NOMO-1 treated with DMSO at 0.1 percent for 48 hours (cell line): ENCODE measurements around the gene CCDC74A.
"Not testable (repeated sequence)": the region's sequence is repeated elsewhere in the genome, so short reads cannot be mapped to it uniquely, and the experiment has no call there.

Experiments
- DNase-seq: peaks from one replicate; lab custom pipeline; 2025; ENCODE audit not compliant: unreplicated experiment; lab: John Stamatoyannopoulos, UW

The CCDC74A gene

DNA sequence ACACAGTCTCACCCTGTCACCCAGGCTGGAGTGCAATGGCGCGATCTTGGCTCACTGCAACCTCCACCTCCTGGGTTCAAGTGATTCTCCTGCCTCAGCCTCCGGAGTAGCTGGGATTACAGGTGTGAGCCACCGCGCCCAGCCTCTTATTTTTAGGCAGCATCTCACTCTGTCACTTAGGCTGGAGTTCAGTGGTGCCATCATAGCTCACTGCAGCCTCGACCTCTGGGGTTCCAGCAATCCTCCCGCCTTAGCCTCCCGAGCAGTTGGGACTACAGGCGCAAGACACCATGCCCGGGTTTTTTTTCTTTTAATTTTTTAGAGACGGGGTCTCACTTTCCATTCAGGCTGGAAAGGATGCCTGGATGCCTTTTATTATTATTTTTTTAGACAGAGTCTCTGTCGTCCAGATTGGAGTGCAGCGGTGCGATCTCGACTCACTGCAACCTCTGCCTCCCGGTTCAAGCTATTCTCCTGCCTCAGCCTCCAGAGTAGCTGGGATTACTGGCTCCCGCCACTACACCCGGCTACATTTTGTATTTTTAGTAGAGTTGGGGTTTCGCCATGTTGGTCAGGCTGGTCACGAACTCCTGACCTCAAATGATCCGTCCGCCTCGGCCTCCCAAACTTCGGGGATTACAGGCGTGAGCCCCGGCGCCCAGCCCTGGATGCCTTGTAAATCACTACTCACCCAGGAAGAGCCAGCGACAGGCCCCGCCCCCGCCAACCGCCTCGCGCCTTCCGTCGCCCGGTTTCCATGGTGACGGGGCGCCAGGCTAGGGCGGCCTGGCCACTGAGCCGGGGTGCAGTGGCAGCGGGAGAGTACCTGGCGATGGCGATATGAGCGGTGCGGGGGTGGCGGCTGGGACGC, at the start of gene CCDC74A:
Gene CCDC74A (plus strand): TSS at position 758 of the 871 bp plus-strand sequence. CDS start 83 bp downstream, at position 841.
- DNase-seq = not testable (repeated sequence)

GRCh38 chr2:131478074-131478849, 49.4 kb upstream of the CCDC74A start:
- not testable (repeated sequence) for DNase-seq

DNA sequence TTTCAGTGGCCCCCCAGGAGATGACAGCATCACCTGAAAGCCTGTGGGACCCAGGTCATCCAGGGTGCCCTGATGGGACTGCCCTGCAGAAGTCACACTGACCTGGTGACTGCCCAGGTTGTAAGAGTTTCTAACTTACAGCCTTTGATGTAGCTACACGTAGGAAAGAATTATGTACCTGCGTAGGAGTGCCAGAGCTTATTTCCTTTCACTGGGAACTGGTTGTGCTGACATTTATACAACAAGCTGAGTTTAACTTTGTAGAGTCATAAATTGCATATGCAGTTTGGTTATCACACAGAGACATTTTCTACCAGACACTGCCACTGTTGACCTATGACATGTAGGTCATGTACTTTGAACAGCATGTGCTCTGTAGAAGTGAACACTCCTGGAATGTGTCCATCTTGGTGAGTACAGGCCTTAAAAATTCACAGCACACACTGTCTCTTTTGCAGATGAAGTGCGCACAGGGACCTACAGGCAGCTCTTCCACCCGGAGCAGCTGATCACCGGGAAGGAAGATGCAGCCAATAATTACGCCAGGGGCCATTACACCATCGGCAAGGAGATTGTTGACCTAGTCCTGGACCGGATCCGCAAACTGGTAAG, 48.7 kb upstream of the CCDC74A start:
- not testable (repeated sequence) for DNase-seq

DNA sequence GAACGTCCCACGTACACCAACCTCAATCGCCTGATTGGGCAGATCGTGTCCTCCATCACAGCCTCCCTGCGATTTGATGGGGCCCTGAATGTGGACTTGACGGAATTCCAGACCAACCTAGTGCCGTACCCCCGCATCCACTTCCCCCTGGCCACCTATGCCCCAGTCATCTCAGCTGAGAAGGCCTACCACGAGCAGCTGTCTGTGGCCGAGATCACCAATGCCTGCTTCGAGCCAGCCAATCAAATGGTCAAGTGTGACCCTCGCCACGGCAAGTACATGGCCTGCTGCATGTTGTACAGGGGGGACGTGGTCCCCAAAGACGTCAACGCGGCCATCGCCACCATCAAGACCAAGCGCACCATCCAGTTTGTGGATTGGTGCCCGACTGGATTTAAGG, 47.3 kb upstream of the CCDC74A start:
- not testable (repeated sequence) for DNase-seq

DNA sequence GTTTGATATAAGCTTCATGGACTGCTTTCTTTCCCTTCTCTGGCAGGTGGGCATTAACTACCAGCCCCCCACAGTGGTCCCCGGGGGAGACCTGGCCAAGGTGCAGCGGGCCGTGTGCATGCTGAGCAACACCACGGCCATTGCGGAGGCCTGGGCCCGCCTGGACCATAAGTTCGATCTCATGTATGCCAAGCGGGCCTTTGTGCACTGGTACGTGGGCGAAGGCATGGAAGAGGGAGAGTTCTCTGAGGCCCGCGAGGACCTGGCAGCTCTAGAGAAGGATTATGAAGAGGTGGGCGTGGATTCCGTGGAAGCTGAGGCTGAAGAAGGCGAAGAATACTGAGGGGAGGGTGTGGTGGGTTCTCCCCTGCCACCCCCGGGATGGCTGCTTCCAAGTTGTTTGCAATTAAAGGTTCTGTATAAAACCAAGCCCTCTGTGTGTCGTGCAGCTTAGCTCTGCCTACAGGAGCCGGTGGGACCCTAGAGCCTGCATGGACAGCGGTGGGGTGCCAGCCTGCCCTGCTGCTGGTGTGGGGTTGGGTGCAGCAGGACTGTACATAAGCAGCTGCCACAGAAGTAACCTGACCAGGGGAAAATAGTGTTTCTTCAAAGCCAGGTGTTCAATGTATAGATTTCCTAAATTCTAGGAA, 45.1 kb upstream of the CCDC74A start:
- DNase-seq = not testable (repeated sequence)

DNA sequence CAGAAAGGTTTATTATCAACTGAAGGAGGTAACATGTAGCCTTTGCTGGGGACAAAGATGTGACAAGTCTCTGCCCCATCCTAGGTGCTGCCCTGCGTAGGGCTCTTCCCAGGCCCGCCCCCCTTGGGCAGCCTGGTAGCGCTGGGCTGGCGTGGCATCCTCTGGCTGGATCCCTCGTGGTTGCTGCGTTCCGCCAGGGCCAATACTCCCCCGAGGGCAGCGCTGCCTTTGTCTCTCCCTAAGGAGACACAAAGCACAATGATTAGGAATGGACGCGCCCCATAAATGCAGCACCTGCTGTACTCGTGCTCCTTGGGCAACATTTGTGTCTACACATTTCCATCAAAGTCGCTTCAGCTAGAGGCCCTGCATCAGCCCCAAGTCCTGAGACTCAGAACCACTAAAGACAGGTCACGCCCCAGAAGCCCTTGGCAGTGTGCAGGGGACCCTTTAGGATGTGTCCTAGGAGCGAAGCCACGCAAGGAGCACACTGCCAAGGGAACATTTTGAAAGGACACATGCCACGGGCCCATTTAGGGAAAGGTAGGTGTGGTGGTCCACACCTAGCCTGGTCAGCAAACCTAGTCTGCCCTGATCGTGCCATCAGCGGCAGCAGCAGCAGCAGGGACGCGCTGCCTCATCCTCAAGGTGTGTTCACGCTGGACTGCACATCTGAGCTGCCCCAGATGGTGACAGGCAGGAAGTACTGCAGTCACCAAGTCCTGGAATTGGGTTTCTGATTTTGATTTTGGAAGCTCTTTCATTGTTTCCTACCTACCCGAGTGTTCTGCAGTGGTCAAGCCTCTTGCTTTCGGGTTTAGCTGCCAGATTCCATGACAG, 43.5 kb upstream of the CCDC74A start:
- DNase-seq = not testable (repeated sequence)

- not testable (repeated sequence) for DNase-seq
Observed at GRCh38 chr2:131484906-131485460, 42.7 kb upstream of the CCDC74A start.

- not testable (repeated sequence) for DNase-seq
Observed at GRCh38 chr2:131486201-131486902, 41.3 kb upstream of the CCDC74A start.

DNA sequence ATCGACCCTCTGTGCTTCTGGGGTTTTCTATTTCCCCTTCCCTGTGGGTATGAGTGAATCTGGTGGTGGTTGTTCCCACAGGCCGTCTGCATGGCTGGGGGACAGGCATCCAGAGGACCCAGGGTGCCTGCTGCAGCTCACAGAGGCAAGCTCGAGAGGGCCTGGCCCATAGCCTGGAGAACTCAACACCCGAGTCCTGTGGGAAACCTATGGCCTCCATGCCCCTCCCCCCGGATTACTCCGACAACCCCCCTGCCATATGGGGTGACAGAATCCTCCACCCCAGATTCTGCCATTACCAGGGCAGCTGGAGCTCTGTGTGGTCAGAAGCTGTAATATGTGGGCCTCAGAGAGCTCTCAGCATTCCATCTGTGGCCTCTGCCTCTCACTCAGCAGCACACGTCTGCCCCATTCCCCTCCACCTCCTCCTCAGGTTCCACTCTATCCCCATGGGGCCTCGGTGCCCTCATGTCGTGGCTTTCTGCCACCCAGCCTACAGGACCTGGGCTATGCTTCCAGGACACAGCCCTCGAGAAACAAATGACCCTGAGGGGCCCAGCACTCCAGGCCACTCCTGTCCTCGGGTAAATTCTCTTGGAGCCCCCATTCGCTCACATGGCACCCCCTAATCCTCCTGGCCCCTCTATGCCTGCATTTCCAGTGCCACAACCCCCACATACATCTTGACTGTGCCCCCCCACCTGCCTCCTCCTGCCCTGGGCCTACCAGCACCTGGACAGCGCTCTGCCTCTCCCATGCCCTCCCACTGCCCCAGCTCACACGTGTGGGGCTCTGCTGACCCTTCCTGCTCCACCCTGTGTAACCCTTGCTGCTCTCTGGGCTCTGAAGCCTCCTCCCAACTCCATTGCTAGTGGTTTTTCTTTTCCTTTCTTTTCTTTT, 39.1 kb upstream of the CCDC74A start:
- DNase-seq = no peak

- DNase-seq = not testable (repeated sequence)
Observed at GRCh38 chr2:131490616-131491468, 36.8 kb upstream of the CCDC74A start.

DNA sequence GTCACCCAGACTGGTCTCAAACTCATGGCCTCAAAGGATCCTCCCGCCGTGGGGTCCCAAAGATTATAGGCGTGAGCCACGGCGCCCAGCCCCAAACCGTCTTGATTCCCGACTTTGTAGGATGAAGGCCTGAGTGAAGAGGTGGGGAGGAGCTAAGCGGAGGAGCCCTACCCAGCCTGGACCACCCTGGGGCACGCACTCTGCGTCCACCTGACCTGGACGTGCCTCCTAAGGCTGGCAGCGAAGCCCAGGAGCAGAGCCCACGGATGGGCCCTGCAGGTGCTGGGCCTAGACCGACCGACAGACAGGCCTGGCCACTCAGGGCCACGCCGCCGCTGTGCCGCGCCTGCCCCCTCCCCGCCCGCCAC, 36.2 kb upstream of the CCDC74A start:
- DNase-seq = not testable (repeated sequence)

GRCh38 chr2:131492015-131492417, 35.7 kb upstream of the CCDC74A start, which contains the start of gene MZT2A:
TSS of gene MZT2A (minus strand) at chr2:131492397. CDS start at chr2:131492376, 21 bp downstream.
- not testable (repeated sequence) for DNase-seq

GRCh38 chr2:131492418-131493198, 35.1 kb upstream of the CCDC74A start:
- DNase-seq = peak; percentile 93

DNA sequence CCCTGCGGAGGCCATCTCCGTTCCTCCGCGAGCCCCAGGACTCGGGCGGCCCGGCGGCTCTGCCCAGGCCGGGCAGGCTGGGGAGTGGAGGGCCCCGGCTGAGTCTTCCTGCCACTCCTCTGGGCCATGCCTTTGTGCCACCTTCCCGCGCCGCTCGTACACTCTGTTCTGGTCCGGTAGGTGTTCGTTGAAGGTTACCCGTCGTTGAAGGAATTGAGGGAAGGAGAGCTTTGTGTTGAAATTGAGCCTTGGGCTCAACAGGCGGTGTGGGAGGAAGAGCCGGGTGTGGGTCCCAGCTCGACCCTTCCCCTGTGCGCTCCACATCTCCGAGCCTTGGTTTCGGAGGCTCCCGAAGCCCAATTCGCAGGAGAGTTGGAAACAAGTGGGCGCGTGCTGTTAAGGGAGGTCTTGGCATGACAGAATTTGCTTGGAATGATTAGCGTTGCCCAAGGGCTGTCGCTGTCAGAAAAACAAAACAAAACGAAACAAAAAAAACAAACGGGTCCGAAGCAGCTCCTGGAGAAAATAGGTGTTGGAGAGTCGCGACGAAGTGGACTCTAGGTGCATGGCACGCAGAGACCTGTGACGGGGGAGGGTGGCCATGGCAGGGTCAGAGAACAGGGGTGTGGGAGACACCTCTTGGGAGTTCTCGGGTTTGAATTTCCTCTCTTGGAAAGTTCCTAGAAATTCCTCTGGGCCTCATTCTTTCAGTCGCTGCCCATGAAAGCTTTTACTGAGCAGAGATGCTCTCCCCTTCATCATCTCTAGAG, 34.3 kb upstream of the CCDC74A start:
- no peak for DNase-seq

- DNase-seq = not testable (repeated sequence)
Observed at GRCh38 chr2:131495506-131495905, 32.2 kb upstream of the CCDC74A start.
